ENCODE results near the gene NUBP2. TPM values are rescaled to one million over a fixed set of nuclear protein-coding genes. Genes with fewer than 3 reads are reported as not detected.

The NUBP2 gene
- total RNA-seq, 1 experiment from 2014 or later: 103 TPM

DNA sequence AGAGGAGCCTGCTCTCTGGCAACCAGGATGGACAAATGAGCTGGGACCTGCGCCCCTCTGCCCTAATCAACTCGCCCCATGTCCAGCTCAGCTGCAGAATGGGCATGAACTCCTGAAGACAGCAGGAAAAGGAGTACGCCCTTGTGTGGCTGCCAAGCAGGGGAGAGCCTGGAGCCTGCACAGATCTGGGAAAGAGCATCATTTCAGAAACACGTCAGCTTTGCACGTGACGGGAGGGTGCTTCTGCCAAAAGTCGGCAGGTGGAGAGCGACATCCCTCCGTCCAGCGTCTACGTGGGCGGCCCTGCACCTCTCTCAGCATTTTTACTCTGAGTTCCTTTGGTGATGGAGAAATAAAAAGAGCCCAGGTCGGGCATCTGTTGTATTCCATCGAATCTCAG is 29.9 kb upstream of the NUBP2 start:
- ChIA-PET CTCF (no interaction called here), POLR2A (no interaction called here), RAD21 (ENCODE audit: low non-redundant PET in 1 of 2, low total read pairs in 2 of 2, uncharacterized antibody in 2 of 2, unreplicated experiment in 2 of 2) (no interaction called here)
- Histone ChIP-seq H3K4me3 (replicated peaks in 1 of 2; ENCODE audit: low read depth in 1 of 2, low read length in 2 of 2) (no peak overlapping the region), H3K79me2 (ENCODE audit: insufficient read depth, low read length) (no peaks in the 10 kb centered on the region), H3K9me3 (ENCODE audit: control insufficient read depth in 1 of 2, insufficient read depth in 1 of 2, low read depth in 1 of 2, low read length in 2 of 2) (no peaks in the 10 kb centered on the region), H3K4me2 (ENCODE audit: low read length) (no peak overlapping the region), H2AFZ (ENCODE audit: low read depth, low read length, poor library complexity, severe bottlenecking) (no peak overlapping the region), H3K4me1 (ENCODE audit: control insufficient read depth in 1 of 2, insufficient read depth in 2 of 2, low read length in 2 of 2) (no peaks in the 10 kb centered on the region), H3K36me3 (ENCODE audit: control insufficient read depth in 1 of 2, insufficient read depth in 2 of 2, low read length in 2 of 2) (peaks cover 7 to 20% of the 10 kb centered on the region in 2 experiments; a peak in 3 of 4 replicates), H3K9ac (ENCODE audit: low read length) (no peak overlapping the region), H3K27ac (ENCODE audit: low read depth, low read length) (no peak overlapping the region), H3K27me3 (ENCODE audit: insufficient read depth, low read length) (no peaks in the 10 kb centered on the region), H3K9me2 (ENCODE audit: insufficient read depth) (no peaks in the 10 kb centered on the region), H4K20me1 (ENCODE audit: insufficient read depth) (no peaks in the 10 kb centered on the region)
- TF ChIP-seq, protein P1, sequence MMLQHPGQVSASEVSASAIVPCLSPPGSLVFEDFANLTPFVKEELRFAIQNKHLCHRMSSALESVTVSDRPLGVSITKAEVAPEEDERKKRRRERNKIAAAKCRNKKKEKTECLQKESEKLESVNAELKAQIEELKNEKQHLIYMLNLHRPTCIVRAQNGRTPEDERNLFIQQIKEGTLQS (IDR thresholded peaks at IDR 0.05): no peak
- TF ChIP-seq EZH2 (IDR thresholded peaks at IDR 0.05) (no peak), JUND (IDR thresholded peaks at IDR 0.05) (no peak), ELF1 (IDR thresholded peaks at IDR 0.05; ENCODE audit: borderline replicate concordance, low read depth) (no peak), POLR2AphosphoS5 (IDR thresholded peaks at IDR 0.05; ENCODE audit: low read depth, low read length) (no peak), CTCF (IDR thresholded peaks at IDR 0.05 in 2 of 3, conservative IDR thresholded peaks at IDR 0.05 in 1 of 3; ENCODE audit: borderline replicate concordance in 1 of 3, insufficient read depth in 1 of 3, low read depth in 2 of 3, low read length in 2 of 3) (no peak), YY1 (IDR thresholded peaks at IDR 0.05; ENCODE audit: extremely low read depth, insufficient replicate concordance, low read depth, low read length) (no peak), ZFX (IDR thresholded peaks at IDR 0.05) (no peak), SIN3A (IDR thresholded peaks at IDR 0.05; ENCODE audit: low read depth) (no peak), EZH2phosphoT487 (IDR thresholded peaks at IDR 0.05; ENCODE audit: borderline replicate concordance) (no peak), RAD21 (IDR thresholded peaks at IDR 0.05; ENCODE audit: low read depth) (no peak), EGR1 (IDR thresholded peaks at IDR 0.05; ENCODE audit: low read depth) (no peak)
- TF ChIP-seq, protein P2, sequence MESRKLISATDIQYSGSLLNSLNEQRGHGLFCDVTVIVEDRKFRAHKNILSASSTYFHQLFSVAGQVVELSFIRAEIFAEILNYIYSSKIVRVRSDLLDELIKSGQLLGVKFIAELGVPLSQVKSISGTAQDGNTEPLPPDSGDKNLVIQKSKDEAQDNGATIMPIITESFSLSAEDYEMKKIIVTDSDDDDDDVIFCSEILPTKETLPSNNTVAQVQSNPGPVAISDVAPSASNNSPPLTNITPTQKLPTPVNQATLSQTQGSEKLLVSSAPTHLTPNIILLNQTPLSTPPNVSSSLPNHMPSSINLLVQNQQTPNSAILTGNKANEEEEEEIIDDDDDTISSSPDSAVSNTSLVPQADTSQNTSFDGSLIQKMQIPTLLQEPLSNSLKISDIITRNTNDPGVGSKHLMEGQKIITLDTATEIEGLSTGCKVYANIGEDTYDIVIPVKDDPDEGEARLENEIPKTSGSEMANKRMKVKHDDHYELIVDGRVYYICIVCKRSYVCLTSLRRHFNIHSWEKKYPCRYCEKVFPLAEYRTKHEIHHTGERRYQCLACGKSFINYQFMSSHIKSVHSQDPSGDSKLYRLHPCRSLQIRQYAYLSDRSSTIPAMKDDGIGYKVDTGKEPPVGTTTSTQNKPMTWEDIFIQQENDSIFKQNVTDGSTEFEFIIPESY (IDR thresholded peaks at IDR 0.05; ENCODE audit: extremely low read depth, insufficient replicate concordance, low read length): no peak
- DNase-seq (ENCODE audit: low read depth, low spot score) (no peak), ATAC-seq (no peak)
- intact Hi-C loops (cut with micrococcal nuclease): no loop called here
- BruUV-seq (replicated peaks): no TSS peak
